Measurements from ENCODE around the gene DNAJA3. TPM values are rescaled to one million over a fixed set of nuclear protein-coding genes. Genes with fewer than 3 reads are reported as not detected.
A peak's percentile ranks its signal among the peaks of the same experiment; 100 is the strongest.

The DNAJA3 gene
- total RNA-seq, 2 experiments from 2014 or later, result 86.8 to 101 TPM

- ATAC-seq (no peak), DNase-seq (no peak)
- Mint-ChIP-seq H3K4me3 (no peak overlapping the region), H3K9me3 (no peaks in the 10 kb centered on the region), H3K4me1 (ENCODE audit: low read depth) (no peaks in the 10 kb centered on the region), H3K36me3 (ENCODE audit: low read depth) (peaks cover 7% of the 10 kb centered on the region), H3K27ac (no peak overlapping the region), H3K27me3 (no peaks in the 10 kb centered on the region)
- ChIA-PET POLR2A (no interaction called here), CTCF (interaction anchor here (1.5 kb wide), 2 partner anchors 18 to 19 kb away, joined by 4 to 5 read pairs; no protein-coding TSS in a partner anchor)
- no peak for TF ChIP-seq CTCF (IDR thresholded peaks at IDR 0.05)
- intact Hi-C loops (cut with micrococcal nuclease), result no loop called here
Measured at GRCh38 chr16:4385066-4385788, 40.4 kb upstream of the DNAJA3 start.

- H3K4me3 Mint-ChIP-seq, result no peak overlapping the region
- H3K27me3 Mint-ChIP-seq, result no peaks in the 10 kb centered on the region
- no peak for DNase-seq
- ChIA-PET POLR2A (no interaction called here), CTCF (interaction anchor here (1.3 to 1.5 kb wide), 3 partner anchors 17 to 18 kb away, joined by 4 to 5 read pairs (median 5); no protein-coding TSS in a partner anchor)
- no peak overlapping the region for H3K27ac Mint-ChIP-seq
- H3K9me3 Mint-ChIP-seq, result no peaks in the 10 kb centered on the region
- peaks cover 7% of the 10 kb centered on the region for H3K36me3 Mint-ChIP-seq (ENCODE audit: low read depth)
- intact Hi-C loops (cut with micrococcal nuclease), result no loop called here
- no peak for TF ChIP-seq CTCF (IDR thresholded peaks at IDR 0.05)
- peak; percentile 30 for ATAC-seq
- H3K4me1 Mint-ChIP-seq (ENCODE audit: low read depth), result no peaks in the 10 kb centered on the region
Measured at GRCh38 chr16:4385789-4386450, 39.7 kb upstream of the DNAJA3 start.

GRCh38 chr16:4386451-4386805 is 39.2 kb upstream of the DNAJA3 start:
- ChIA-PET POLR2A (no interaction called here), CTCF (interaction anchor here (1.3 kb wide), 1 partner anchor 16 kb away, joined by 5 read pairs; no protein-coding TSS in a partner anchor)
- intact Hi-C loops (cut with micrococcal nuclease), result no loop called here
- no peaks in the 10 kb centered on the region for H3K27me3 Mint-ChIP-seq
- no peak overlapping the region for H3K27ac Mint-ChIP-seq
- no peak for TF ChIP-seq CTCF (IDR thresholded peaks at IDR 0.05)
- no peak overlapping the region for H3K4me3 Mint-ChIP-seq
- H3K9me3 Mint-ChIP-seq, result no peaks in the 10 kb centered on the region
- ATAC-seq (no peak), DNase-seq (no peak)
- H3K36me3 Mint-ChIP-seq (ENCODE audit: low read depth), result peaks cover 7% of the 10 kb centered on the region
- no peaks in the 10 kb centered on the region for H3K4me1 Mint-ChIP-seq (ENCODE audit: low read depth)

- H3K36me3 Mint-ChIP-seq (ENCODE audit: low read depth), result peaks cover 7% of the 10 kb centered on the region
- intact Hi-C loops (cut with micrococcal nuclease), result no loop called here
- no peak for TF ChIP-seq CTCF (IDR thresholded peaks at IDR 0.05)
- H3K4me3 Mint-ChIP-seq, result no peak overlapping the region
- H3K27me3 Mint-ChIP-seq, result no peaks in the 10 kb centered on the region
- ATAC-seq, result no peak
- ChIA-PET POLR2A (no interaction called here), CTCF (interaction anchor here (1.3 kb wide), 1 partner anchor 16 kb away, joined by 5 read pairs; no protein-coding TSS in a partner anchor)
- no peaks in the 10 kb centered on the region for H3K9me3 Mint-ChIP-seq
- no peak overlapping the region for H3K27ac Mint-ChIP-seq
- no peak for DNase-seq
- no peaks in the 10 kb centered on the region for H3K4me1 Mint-ChIP-seq (ENCODE audit: low read depth)
Measured at GRCh38 chr16:4386951-4387565, 38.6 kb upstream of the DNAJA3 start.

All from activated CD8-positive, alpha-beta T cell treated with anti-CD3 and anti-CD28 coated beads for 36 hours (primary cell).